Heart left ventricle (tissue), 13 donors: ENCODE measurements around the gene APOBEC3H.

Experiments used
- CTCF ChIP-seq, 12 donors: fragments of 200-600 bp; sonication (generic) in 4 of 12; IDR thresholded peaks; one replicate each; pipeline versions ENCODE4 v1.5.0 to v1.8.0; 2018 to 2022; ENCODE audit warnings: antibody characterized with exemption in 12 of 12, mild to moderate bottlenecking in 5 of 12
- POLR2A ChIP-seq, 2 donors: fragments of 450-650 bp; IDR thresholded peaks; one replicate each; pipeline ENCODE4 v1.6.1; 2017; ENCODE audit warnings: antibody characterized with exemption in 2 of 2, mild to moderate bottlenecking in 2 of 2, moderate library complexity in 2 of 2
- donor health status: ischemic (EF 13 %, LVEDD 7.1; RV severe dilation, severe dysfunction).
- donor health status: DM: no; HTN: yes; CAD: no.
- donor health status: DM: no; HTN: no; CAD: no.
- donor health status: ischemic (EF 25% LVEDD 6.9; RV normal size, moderate dysfunction).
- donor health status: ischemic (EF 25% LVEDD 5.7; RV mildly dilated, moderate dysfunction).
- donor health status: ischemic (EF 35%, LVEDD 5.7; RV mildly dilated, moderate dysfunction).
- donor health status: nonischemic (EF 11% LVEDD 7.7; RV severe dilation, severe dysfunction).
- donor health status: DM: yes; HTN: yes; CAD: no.
- donor health status: PGD.
- donor health status: ischemic (EF 29% LVEDD 5.4; RV normal size, mild dysfunction).
- donor health status: nonischemic (EF 23%, LVEDD 6.1; RV moderate dilation, normal function).

- TF ChIP-seq CTCF (IDR thresholded peaks at IDR 0.05) (no peak), POLR2A (IDR thresholded peaks at IDR 0.05) (peak; percentile 80 to 95)
Observed at GRCh38 chr22:39152511-39153219, 55.6 kb downstream of the APOBEC3H start, which contains the start of gene CBX7.
